ENCODE measurements around the gene LTN1. TPM values are rescaled to one million over a fixed set of nuclear protein-coding genes. Genes with fewer than 3 reads are reported as not detected.

The LTN1 gene, protein sequence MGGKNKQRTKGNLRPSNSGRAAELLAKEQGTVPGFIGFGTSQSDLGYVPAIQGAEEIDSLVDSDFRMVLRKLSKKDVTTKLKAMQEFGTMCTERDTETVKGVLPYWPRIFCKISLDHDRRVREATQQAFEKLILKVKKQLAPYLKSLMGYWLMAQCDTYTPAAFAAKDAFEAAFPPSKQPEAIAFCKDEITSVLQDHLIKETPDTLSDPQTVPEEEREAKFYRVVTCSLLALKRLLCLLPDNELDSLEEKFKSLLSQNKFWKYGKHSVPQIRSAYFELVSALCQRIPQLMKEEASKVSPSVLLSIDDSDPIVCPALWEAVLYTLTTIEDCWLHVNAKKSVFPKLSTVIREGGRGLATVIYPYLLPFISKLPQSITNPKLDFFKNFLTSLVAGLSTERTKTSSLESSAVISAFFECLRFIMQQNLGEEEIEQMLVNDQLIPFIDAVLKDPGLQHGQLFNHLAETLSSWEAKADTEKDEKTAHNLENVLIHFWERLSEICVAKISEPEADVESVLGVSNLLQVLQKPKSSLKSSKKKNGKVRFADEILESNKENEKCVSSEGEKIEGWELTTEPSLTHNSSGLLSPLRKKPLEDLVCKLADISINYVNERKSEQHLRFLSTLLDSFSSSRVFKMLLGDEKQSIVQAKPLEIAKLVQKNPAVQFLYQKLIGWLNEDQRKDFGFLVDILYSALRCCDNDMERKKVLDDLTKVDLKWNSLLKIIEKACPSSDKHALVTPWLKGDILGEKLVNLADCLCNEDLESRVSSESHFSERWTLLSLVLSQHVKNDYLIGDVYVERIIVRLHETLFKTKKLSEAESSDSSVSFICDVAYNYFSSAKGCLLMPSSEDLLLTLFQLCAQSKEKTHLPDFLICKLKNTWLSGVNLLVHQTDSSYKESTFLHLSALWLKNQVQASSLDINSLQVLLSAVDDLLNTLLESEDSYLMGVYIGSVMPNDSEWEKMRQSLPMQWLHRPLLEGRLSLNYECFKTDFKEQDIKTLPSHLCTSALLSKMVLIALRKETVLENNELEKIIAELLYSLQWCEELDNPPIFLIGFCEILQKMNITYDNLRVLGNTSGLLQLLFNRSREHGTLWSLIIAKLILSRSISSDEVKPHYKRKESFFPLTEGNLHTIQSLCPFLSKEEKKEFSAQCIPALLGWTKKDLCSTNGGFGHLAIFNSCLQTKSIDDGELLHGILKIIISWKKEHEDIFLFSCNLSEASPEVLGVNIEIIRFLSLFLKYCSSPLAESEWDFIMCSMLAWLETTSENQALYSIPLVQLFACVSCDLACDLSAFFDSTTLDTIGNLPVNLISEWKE (N-terminal part only)
- total RNA-seq, result 10 to 100 TPM; 20.5 to 27.9 (median 21.4) TPM

DNA sequence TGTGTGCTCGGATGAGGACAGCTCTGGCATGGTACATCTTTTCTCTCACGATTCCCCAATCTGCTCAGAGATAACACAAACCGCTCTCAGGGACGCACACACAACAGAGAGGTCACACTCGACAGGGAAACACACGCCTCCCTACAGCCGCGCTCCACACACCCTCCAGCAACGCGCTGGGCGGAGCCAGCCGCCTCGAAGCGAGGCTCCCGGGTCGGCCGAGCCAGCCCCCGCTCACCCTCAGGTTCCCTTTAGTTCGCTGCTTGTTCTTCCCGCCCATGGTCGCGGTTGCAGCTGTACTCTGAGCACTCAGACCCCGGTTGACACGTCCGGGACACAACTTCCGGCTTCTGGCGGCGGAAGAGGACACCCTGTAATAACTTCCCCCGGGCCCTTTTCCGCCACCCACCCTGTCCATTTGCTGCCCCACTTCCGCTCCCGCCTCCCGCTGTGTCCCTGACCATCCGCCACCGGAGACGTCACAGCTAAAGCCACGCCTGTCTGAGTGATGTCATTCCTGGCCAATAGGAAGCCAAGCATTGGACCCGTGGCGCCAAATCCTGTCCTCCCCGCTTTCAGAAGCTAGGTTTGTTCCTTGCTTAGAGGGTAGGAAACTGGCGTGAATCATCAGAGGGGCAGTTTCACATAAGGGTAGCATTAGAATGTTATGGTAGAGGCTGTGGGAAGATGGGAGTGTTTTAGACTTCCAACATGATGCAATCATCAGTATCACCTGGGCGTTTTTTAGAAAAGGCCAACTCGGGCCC lies at the start of gene LTN1:
LTN1 (minus strand) TSS at position 352 of the 767 bp plus-strand sequence; CDS start at position 280, 72 bp downstream.
- TF ChIP-seq, protein P1, sequence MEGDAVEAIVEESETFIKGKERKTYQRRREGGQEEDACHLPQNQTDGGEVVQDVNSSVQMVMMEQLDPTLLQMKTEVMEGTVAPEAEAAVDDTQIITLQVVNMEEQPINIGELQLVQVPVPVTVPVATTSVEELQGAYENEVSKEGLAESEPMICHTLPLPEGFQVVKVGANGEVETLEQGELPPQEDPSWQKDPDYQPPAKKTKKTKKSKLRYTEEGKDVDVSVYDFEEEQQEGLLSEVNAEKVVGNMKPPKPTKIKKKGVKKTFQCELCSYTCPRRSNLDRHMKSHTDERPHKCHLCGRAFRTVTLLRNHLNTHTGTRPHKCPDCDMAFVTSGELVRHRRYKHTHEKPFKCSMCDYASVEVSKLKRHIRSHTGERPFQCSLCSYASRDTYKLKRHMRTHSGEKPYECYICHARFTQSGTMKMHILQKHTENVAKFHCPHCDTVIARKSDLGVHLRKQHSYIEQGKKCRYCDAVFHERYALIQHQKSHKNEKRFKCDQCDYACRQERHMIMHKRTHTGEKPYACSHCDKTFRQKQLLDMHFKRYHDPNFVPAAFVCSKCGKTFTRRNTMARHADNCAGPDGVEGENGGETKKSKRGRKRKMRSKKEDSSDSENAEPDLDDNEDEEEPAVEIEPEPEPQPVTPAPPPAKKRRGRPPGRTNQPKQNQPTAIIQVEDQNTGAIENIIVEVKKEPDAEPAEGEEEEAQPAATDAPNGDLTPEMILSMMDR (IDR thresholded peaks at IDR 0.05), result no peak
- DNase-seq (ENCODE audit: low spot score) (peak; percentile 96), ATAC-seq (ENCODE audit: low FRiP score) (peak; percentile 100)

DNA sequence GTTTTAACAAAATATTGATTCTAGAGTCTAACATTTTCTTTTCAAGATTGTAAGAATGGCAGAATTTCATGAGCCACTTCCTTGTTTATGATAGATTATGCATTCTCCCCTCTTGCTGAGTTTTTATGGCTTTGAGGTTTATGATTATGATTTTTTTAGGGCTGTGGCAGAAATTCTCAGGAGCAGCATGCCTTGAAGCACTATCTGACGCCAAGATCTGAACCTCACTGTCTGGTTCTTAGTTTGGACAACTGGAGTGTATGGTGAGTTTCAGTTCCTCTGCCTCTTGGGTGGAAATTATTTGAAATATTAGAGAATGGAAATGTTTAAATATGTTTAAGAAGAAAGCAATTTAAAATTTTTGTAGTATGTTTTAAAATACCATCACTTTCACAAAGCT lies 42.0 kb upstream of the LTN1 start:
- no peak for ATAC-seq (ENCODE audit: low FRiP score)
- TF ChIP-seq, protein P1 (IDR thresholded peaks at IDR 0.05), result no peak
- no peak for DNase-seq (ENCODE audit: low spot score)

DNA sequence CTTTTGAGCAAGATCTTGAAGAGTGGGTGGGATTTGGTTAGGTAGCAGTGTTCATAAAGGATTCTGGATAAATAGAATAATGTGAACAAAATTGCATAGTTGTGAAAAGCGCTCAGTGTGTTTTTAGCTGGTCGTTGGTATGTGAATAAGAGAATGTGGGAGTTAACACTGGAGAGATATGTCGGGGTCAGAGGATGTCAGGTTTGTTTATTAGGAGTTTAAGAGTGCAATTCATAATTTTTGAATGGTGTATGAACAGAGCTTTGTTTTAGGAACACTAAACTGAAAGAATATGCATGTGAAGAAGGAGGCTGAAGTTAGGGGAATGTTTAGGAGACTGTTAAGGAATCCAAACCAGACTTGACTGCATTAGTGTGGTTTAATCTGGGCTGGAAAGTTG lies 41.2 kb upstream of the LTN1 start:
- TF ChIP-seq, protein P1 (IDR thresholded peaks at IDR 0.05), result no peak
- DNase-seq (ENCODE audit: low spot score) (no peak), ATAC-seq (ENCODE audit: low FRiP score) (no peak)

DNA sequence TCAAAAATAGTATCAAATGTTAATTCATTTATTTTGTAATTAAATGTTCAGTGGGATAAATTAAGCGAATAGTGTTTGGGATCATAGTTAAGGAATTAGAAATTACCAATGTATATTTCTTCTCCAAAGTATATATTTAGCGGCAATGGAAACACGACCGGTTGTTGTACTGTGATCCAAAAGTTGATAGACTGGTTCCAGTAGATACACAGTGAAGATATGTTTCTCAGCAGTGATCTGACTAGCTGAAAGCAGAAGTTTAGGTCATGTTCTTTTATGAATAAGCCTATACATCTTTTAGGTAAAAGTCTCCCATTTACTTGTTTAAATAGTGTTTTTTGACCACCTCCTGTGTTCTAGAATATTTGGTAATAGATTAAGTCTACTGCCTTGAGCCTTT lies 40.6 kb upstream of the LTN1 start:
- TF ChIP-seq, protein P1 (IDR thresholded peaks at IDR 0.05), result no peak
- no peak for DNase-seq (ENCODE audit: low spot score)
- no peak for ATAC-seq (ENCODE audit: low FRiP score)

DNA sequence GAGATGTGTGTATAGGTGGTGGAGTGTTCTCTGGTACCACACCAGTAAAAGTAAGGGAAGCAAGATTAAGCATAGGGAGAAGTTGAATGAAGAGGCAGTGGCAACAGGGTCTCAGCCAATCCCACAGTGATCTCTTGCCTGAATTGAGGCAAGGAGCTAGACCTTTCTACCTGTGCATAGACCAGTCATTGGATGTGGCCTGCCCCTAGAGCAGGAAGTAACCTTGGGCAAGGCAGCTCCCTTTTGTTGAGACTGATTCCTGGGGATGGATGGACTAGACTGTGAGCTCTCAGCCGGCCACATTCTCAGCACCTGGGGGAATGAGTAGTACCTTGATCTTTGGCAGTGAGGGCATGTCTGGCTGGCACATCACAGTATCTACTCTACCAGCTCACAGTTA lies 38.2 kb upstream of the LTN1 start:
- TF ChIP-seq, protein P1 (IDR thresholded peaks at IDR 0.05), result no peak
- ATAC-seq (ENCODE audit: low FRiP score) (no peak), DNase-seq (ENCODE audit: low spot score) (no peak)

DNA sequence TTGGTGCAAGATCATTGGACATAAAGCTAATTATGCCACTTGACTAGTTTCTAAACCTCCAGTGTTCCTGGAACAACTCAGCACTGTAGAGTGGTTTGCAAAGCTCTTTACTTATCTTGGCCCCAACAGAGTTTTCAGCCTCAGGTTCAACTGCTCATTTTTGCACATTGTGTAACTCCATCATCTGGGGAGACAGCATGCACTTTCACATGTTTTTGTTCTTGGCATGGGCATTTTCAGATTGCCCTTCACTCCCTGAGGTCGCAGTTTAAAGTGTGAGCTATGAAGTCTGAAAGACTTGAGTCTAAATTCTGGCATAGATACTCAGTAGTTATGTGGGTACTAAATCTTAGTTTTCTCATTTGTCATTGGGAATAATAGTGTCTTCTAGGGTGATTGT lies 36.8 kb upstream of the LTN1 start:
- ATAC-seq (ENCODE audit: low FRiP score), result no peak
- TF ChIP-seq, protein P1 (IDR thresholded peaks at IDR 0.05), result no peak
- no peak for DNase-seq (ENCODE audit: low spot score)

Data from omental fat pad (tissue), 4 donors.